NOMO-1 treated with DMSO at 0.1 percent for 48 hours (cell line): ENCODE data around the gene CLEC4E.
"Not testable (repeated sequence)": the region's sequence is repeated elsewhere in the genome, so short reads cannot be mapped to it uniquely, and the experiment has no call there.

Experiments
- DNase-seq: peaks from one replicate; lab custom pipeline; 2025; ENCODE audit not compliant: unreplicated experiment; lab: John Stamatoyannopoulos, UW

Gene CLEC4E

DNA sequence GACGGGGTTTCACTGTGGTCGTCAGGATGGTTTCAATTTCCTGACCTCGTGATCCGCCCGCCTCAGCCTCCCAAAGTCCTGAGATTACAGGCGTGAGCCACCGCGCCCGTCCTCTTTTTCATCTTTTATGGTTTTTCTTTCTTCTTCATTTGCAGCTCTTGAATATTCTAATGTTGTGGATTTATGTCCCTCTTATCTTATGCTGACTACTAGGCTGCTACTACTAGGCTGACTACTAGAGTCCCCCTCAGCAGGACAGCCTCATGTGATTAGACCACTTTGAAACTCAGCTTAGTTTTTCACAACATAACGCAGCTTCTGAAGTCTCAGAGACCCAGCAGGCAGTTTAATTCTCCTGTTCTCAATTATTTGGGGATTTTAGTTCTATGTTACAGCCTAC lies 857 bp upstream of the CLEC4E start:
- no peak for DNase-seq

DNA sequence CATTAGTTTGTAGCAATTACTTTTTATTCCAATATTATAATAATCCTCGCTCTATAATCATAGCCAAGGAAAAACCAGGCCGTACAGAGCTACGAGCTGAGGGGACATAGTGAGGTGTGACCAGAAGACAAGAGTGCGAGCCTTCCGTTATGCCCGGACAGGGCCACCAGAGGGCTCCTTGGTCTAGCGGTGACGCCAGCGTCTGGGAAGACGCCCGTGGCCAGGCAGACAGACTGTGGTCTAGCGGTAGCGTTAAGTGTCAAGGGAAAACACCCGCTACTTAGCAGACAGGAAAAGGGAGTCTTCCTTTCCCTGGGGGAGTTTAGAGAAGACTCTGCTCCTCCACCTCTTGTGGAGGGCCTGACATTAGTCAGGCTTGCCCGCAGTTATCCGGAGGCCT lies 2.9 kb downstream of the CLEC4E start:
- DNase-seq, result not testable (repeated sequence)

DNA sequence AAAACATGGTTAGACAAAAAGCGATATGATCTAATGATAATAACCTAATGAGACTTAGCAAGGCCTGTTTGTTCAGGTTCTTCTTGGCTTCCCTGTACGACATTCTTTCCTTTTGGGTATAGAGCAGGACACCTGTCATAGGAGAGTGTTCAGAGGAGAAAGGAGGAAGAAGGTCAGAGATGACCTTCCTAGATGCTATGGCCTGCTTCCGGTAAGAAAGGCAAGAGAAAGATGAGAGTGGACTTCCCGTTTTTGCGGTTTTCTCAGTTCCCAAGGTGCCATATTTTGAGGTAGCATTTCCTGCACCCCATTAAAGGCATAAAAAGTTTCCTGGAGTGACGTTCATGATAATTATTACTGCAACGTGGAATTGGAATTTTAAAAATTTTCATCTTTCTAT lies 8.7 kb downstream of the CLEC4E start:
- no peak for DNase-seq

DNA sequence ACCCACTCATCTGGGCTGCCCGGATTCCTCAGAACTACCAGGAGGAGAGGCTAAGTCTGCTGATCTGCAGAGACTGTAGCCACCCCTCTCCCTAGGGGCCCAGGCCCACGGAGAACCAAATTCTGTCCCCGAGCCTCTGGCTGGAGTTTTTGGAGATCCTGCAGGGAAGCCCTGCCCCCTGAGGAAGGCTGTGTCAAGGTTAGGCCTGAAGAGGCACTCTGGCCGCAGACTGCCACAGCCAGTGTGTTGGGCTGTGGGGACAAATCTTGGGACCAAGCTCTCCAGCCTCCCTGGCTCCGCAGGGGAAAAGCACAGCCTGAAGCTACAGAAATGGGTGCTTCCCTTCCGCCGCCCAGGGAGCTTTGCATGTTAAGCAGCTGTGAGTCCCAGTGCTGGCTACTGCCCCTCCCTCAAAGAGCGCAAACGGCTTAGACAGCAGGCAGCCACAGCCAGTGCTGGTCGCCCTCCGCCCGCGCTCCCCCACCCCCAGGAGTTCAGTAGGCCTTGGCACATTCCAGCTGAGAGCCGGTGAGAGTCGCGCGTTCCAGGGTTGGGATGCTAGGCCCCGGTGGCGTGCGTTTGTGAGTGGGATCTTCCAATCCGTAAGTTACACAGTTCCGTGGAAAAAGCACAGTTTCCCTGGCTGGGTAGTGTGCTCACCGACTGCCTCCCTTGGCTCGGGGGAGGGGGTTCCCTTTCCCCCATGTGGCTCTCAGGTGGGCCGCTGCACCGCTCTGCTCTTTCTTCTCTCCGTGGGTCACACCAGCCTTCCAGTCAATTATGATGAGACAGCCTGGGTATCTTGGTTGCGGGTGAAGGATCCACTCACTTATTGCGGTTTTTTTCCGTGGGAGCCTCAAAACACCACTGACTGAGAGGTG lies 13.2 kb downstream of the CLEC4E start:
- DNase-seq, result no peak

DNA sequence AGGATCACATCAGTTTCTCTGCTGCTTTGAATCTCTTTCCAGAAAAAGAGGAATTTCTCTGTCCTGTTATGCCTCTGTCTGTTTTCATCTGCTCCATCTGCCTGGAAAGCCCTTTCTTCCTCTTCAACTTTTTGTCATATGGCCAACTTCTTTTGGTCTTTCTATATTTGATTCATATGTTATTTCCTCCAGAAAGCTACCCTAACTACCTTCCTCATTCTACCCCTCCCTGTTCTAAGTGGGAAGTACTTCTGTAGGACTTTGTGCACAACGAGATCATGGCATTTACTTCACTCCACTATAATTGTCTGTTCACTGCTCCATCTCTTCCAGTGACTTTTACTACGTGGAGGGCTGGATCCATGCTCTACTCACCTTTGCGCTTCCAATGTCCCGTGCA lies 21.5 kb downstream of the CLEC4E start:
- DNase-seq, result peak; percentile 55

DNA sequence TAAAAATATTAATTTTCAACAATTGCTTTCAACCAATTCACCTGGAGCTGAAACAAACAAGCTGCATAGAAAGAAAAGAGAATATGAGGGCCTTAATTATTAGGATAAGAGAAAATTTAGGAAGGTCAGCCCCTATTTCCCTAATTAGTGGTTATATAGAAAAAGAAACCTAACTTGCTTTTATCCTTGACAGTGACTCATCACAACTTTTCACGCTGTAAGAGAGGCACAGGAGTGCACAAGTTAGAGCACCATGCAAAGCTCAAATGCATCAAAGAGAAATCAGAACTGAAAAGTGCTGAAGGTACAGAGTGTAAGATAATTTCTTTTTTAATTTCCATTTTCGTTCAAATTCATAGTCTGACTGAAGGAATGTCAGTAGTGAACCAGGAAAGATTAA lies 22.7 kb downstream of the CLEC4E start:
- no peak for DNase-seq

DNA sequence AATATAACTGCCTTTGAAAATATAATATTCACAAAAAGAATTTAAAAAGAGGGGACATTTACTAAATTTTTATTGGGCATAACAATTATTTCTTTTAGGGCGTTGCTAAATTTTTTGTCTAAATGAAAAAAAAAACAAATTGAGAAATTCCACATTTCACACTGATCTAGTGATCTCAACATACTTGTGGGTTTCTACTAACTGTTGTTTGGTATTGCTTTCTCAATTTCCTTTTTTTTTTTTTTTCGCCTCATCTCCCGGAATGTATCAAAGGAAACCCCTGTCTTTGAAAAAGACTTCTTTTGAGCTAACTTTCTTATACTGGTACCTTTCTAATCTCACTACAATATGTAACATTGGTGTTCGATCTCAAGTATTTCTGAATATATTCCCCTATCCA lies 27.4 kb downstream of the CLEC4E start, which contains the start of gene CLEC4D:
TSS of gene CLEC4D (plus strand) at position 248 of the 400 bp plus-strand sequence. CDS start 230 bp downstream, outside the sequence.
- DNase-seq, result peak; percentile 50

DNA sequence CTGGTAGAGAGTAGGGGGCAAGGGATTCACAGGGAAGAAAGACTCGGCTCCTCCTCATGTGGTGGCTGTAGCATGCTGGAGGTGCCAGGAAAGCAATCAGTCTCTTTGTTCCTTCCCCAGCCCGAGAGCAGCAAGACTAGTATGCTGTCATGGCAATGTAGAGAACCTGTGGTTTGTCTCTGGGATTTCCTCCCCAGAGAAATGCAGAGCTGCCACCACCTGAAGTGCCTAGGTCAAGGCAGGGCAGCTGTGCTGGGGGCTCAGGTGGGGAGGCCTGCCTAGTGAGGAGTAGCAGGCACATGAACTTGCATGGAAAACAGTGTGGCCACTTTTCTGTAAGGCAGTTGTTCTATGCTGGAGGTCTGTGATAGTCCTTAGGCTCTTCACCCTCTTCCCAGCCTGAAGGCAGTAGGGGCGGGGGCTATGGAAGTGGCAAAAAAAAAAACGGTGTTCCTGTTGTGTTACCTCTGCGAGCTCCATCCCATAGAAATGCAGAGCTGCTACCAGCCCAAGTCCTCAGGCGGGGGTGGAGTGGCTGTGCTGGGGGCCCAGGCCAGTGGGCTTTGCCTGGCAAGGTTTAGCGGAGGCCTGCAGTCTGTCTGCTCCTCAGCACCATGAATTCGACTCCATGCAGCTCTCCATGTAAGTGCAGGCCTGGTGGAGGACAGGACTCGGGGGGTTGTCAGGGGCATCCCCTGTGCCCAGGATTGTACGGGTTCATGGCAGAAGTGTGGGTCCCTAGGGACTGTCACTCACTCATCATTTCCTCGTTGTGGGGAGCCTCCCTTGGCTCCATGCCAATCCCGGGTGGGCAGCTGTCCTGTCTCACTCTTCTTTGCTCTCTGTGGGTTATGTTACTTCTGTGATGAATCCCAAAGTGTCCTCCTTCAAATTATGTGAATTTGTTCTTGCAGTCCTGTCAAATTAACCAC lies 31.5 kb downstream of the CLEC4E start:
- DNase-seq, result no peak

DNA sequence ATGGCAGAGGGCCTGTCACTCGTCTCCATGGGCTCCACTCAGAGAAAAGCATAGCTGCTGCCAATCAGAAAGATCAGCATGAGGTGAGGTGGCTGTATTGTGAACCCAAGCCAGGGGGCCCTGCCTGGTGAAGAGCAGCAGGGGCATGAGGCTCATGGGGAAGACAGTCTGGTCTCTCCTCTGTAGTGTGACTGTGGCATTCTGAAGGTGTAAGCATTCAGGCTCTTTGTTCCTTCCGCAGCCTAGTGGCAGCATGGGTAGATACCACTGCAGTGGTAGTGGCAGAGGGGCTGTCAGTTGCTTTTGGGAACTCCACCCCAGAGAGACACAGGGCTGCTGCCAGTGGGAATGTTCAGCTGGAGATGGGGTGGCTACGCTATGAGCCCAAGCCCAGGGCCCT lies 32.5 kb downstream of the CLEC4E start:
- no peak for DNase-seq

DNA sequence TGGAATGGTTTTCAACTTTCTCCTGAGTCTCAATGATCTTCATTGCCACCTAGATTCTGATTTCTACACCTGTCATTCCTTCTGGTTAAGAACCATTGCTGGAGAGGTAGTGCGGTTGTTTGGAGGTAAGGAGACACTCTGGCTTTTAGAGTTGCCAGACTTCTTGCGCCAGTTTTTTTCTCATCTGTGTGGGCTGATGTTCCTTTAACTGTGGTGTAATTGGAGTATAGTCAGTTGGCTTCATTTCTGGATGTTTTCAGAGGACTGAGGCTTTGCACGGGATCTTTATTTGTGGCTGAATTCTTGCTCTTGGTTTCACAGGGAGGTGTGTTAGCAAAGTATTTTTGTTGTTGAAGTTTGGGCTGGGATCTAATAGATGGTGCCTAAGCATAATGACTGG lies 33.1 kb downstream of the CLEC4E start:
- DNase-seq, result no peak

DNA sequence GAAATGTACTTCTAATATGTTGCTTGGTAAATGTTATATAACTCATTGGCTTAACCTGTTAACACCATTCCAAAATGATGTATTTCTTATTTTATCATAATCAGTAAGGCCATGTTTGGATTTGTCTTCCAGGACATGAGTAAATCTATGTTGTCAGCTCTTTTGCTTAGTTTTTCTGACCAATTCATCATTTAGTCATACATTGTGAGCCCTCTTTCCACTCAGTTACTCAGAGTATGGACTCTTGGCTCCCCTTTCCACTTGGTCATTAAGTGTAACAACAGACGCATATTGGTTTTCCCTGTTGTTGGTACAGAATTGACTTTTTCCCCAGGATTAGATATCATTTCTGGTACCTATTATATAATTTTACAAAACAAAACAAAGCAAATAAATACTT lies 36.4 kb downstream of the CLEC4E start:
- DNase-seq, result no peak

DNA sequence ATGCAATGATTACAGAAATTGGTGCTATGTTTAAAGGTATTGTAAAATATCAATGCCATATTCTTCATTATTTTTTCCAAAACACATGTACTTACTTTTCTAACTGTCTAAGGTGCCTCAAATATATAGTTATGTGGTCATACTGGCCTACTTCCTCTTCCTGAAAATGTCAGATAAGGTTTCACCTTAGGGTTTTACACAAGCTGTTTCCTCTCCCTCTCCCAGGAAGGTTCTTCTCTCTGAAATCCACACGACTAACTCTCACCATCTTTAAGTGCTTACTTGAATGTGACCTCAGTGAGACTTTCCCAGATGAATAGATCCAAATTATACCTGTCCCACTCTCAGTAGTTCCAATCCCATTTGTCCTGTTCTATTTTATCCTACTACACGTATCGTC lies 39.0 kb downstream of the CLEC4E start:
- DNase-seq, result peak; percentile 76

DNA sequence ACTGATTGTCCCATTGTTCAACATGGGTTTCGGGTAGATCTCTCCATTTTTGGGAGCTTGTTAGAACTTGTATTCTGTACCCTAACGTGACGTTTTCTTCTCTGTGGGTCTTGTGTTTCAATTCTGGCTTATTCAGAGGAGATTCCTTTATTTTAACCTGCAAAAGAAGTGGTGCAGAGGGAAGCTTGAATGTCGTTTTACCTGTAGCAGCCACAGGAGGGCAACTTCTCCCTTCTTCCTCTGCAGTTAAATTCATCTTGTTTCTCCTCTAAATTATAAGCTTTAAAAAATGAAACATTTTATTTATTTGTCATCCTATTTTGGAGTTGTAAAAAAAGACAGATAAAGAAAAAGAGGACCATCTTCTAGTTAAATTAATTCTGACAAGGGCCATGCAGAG lies 41.1 kb downstream of the CLEC4E start:
- DNase-seq, result peak; percentile 22

DNA sequence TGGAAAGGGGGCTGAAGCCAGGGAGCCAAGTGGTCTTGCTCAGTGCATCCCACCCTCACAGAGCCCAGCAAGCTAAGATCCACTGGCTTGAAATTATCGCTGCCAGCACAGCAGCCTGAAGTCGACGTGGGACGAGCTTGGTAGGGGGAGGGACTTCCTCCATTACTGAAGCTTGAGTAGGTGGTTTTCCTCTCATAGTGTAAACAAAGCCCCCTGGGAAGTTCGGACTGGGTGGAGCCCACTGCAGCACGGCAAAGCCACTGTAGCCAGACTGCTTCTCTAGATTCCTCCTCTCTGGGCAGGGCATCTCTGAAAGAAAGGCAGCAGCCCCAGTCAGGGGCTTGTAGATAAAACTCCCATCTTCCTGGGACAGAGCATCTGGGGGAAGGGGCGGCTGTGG lies 44.6 kb downstream of the CLEC4E start:
- DNase-seq, result not testable (repeated sequence)

DNA sequence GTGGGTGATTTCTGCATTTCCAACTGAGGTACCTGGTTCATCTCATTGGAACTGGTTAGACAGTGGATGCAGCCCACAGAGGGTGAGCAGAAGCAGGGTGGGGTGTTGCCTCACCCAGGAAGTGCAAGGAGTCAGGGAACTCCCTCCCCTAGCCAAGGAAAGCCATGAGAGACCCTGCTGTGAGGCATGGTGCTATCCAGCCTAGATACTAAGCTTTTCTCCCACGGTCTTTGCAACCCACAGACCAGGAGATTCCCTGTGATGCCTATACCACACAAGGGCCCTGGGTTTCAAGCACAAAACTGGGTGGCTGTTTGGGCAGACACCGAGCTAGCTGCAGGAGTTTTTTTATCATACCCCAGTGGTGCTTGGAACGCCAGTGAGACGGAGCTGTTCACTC lies 45.0 kb downstream of the CLEC4E start:
- DNase-seq, result not testable (repeated sequence)

DNA sequence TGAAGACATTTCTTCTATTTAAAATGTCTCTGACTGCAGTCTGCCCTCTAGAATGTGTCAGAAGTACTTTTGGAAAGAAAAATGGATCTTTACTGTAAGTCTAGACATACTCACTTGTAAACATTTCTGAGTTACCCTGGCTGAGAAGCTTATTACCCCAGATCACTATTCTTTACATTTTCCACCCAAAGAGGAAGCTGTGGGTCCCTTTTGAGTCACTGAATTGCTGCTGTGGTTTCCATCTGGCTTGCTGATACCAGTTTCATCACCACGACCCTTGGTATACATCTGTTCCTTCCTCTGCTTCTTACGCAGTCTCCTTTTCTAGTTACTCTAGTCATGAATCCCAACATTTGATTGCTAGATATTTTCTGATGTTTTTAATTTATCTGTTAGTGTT lies 47.6 kb downstream of the CLEC4E start:
- DNase-seq, result peak; percentile 99

DNA sequence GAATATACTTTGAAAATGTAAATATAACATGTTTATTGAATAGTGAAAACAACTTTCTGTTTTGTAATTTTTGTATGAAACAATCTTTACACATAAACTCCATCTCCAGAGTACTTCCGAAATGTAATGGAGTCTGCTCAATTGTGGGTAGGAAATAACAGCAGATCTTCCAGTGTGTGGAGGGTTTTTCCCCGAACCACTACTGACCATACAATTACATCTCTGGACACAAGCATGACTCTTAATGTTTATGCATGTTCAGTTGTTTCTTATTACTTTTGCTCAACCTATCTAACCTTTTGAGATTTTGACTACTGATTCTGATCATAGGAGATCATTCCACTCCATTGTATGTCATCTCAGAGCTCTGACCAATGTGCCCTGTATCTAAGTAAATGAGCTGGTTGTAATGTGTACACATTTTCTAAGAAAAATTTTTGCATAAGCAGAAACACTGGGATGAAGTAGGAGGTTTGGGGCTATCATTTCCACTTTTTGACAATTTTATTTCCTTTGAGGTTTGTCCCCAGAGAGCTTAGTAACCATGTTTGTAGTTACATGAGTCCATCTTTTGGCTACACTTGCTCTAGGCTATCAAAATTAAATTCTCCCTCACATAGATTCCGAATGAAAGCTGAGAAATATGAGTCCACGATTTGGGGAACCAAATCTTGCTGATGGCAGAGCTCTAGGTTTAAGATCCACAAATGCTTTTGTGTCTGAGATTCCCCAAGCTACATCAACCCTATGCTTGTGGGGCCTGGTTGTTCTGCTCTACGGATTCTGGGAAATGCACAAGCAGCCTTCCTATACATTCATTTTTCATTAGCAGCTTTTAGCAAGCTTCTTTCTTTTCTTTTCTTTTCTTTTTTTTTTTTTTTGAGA lies 48.8 kb downstream of the CLEC4E start:
- peak; percentile 18 for DNase-seq
